Skeletal muscle tissue (tissue), 4 donors: ENCODE data around the gene YJU2. TPM values are rescaled to one million over a fixed set of nuclear protein-coding genes. Genes with fewer than 3 reads are reported as not detected.
"Not testable (repeated sequence)": the region's sequence is repeated elsewhere in the genome, so short reads cannot be mapped to it uniquely, and the experiment has no call there.

ENCODE experiments used
- H3K27ac ChIP-seq: one replicate; pipeline ENCODE4 v1.7.0; 2013; ENCODE audit warnings: mild to moderate bottlenecking, low read depth, low read length, inconsistent platforms
- H3K27me3 ChIP-seq, 3 donors: one replicate each; pipeline ENCODE4 v1.7.0; 2013; ENCODE audit warnings: low read length in 3 of 3; ENCODE audit not compliant: control insufficient read depth in 3 of 3, insufficient read depth in 3 of 3
- H3K36me3 ChIP-seq, 3 donors: one replicate each; pipeline ENCODE4 v1.7.0; 2013; ENCODE audit warnings: low read length in 3 of 3; ENCODE audit not compliant: control insufficient read depth in 3 of 3, insufficient read depth in 3 of 3
- H3K4me1 ChIP-seq, 3 donors: one replicate each; pipeline ENCODE4 v1.7.0; 2013; ENCODE audit warnings: low read length in 3 of 3, mild to moderate bottlenecking in 3 of 3; ENCODE audit not compliant: control insufficient read depth in 3 of 3, insufficient read depth in 3 of 3
- H3K4me3 ChIP-seq, 3 donors: one replicate each; pipeline ENCODE4 v1.7.0; 2013; ENCODE audit warnings: low read length in 3 of 3
- H3K9ac ChIP-seq, 3 donors: one replicate each; pipeline ENCODE4 v1.7.0; 2013; ENCODE audit warnings: low read length in 3 of 3, mild to moderate bottlenecking in 3 of 3, moderate library complexity in 2 of 3, low read depth in 1 of 3
- H3K9me3 ChIP-seq, 3 donors: one replicate each; pipeline ENCODE4 v1.7.0; 2013; ENCODE audit warnings: low read length in 3 of 3; ENCODE audit not compliant: control insufficient read depth in 3 of 3
- total RNA-seq: library from RNA; depleted of rRNA; stranded (reverse); fragments of >200 nt; gene quantifications from one replicate; pipeline ENCODE4 v1.2.3, GENCODE V29; 2014
- donor health status: Osteomylitis.

YJU2 gene
- total RNA-seq, 1 donor from 2014 or later, result 14.6 TPM

DNA sequence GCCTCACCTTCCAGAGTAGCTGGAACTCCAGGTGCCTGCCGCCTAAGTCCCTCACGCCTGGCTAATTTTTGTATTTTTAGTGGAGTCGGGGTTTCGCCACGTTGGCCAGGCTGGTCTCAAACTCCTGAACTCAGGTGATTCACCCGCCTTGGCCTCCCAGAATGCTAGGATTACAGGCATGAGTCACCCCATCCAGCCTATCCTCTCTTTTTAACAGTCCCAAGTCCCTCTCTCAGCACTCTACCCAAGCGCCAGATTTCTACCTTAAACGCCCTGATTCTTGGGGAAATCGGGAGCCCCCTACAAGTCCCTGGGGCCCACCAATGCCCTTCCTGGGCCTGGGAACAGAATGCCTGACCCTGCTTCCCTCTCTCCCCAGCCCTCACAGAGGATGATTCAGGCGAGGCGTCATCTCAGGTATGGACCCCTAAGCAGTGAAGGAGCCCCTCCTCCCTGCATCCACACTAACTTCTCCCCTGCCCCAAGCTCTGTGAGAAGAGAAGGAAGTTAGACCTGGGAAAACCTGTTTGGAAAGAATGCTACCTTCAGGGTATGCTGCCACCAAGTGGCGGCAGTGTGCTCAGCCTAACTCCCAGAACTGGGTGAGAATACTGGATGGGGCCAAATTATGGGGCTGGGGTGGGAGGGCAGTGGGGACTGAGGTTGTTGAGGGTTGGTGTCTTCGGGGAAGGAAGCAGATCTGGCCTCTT is 38.3 kb upstream of the YJU2 start:
- Histone ChIP-seq H3K9ac (no peak overlapping the region), H3K9me3 (no peaks in the 10 kb centered on the region)

DNA sequence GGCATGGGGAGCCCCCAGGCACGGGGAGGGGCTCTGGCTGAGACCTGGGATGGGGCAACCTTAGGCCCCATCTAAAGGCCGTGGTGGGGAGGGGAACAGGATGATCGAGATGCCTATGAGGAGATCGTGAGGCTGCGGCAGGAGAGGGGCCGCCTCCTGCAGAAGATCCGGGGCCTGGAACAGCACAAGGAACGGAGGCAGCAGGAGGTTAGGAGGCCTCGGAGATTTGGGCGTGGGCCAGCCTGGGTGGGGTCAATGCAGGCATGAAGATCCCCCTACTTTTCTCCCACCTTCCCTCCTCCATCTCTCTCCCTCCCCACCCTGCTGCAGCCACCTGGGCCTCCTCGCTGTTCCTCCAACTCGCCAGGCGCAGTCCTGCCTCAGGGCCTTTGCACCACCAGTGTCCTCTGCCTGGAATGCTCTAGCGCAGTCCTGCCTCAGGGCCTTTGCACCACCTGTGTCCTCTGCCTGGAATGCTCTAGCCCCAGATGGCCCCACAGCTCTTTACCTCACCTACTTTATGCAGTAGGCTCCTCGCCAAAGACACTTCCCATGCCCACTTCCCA is 36.6 kb upstream of the YJU2 start:
- Histone ChIP-seq H3K9ac (no peak overlapping the region), H3K4me3 (no peak overlapping the region), H3K9me3 (no peaks in the 10 kb centered on the region), H3K36me3 (no peaks in the 10 kb centered on the region), H3K4me1 (peaks cover 0 to under 1% (median 0%) of the 10 kb centered on the region in 3 donors), H3K27me3 (peaks cover 0 to 6% (median 3%) of the 10 kb centered on the region in 3 donors), H3K27ac (no peak overlapping the region)

More for the DNA sequence above, 38.3 kb upstream of the YJU2 start:
- Histone ChIP-seq H3K27ac (no peak overlapping the region), H3K4me3 (no peak overlapping the region), H3K4me1 (peaks cover 0 to 5% (median 3%) of the 10 kb centered on the region in 3 donors), H3K27me3 (peaks cover 0 to 6% (median 3%) of the 10 kb centered on the region in 3 donors), H3K36me3 (no peaks in the 10 kb centered on the region)

DNA sequence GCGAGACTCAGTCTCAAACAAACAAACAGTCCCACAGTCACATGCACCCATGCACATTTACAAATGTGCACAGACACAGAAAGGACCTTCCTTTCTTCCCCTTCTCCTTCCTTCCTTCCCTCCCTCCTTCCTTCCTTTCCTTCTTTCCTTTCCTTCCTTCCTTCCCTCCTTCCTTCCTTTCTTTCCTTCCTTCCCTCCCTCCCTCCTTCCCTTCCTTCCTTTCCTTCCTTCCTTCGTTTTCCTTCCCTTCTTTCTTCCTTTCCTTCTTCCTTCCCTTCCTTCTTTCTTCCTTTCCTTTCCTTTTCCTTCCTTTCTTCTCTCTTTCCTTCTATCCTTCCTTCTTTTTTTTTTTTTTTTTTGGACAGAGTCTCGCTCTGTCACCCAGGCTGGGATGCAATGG is 33.8 kb upstream of the YJU2 start:
- Histone ChIP-seq H3K9ac (no peak overlapping the region), H3K4me1 (no peaks in the 10 kb centered on the region), H3K36me3 (no peaks in the 10 kb centered on the region), H3K27me3 (peaks cover 0 to 6% (median 3%) of the 10 kb centered on the region in 3 donors), H3K9me3 (no peaks in the 10 kb centered on the region), H3K4me3 (no peak overlapping the region), H3K27ac (no peak overlapping the region)

DNA sequence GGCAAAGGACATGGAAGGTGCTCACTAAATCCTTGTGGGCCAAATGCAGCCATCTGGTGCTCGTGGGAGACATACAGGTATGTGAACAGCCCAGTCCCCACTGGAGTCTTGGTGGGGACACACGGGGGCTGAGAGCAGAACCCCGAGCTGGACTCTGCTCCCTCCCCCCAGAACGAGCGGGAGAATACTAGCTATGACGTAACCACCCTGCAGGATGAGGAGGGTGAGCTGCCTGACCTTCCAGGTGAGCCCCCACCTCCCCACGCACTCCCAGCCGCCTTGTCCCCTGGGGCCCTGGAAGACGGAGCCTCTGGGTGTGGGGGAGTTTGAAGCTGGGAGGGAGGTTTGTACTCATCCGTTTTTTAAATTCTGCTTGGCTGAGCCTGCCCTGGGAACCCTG is 31.1 kb upstream of the YJU2 start:
- no peaks in the 10 kb centered on the region for H3K9me3 ChIP-seq
- H3K27ac ChIP-seq, result no peak overlapping the region
- H3K9ac ChIP-seq, result no peak overlapping the region
- no peak overlapping the region for H3K4me3 ChIP-seq
- H3K36me3 ChIP-seq, result no peaks in the 10 kb centered on the region
- no peaks in the 10 kb centered on the region for H3K4me1 ChIP-seq
- H3K27me3 ChIP-seq, result peaks cover 0 to 17% (median 4%) of the 10 kb centered on the region in 3 donors

DNA sequence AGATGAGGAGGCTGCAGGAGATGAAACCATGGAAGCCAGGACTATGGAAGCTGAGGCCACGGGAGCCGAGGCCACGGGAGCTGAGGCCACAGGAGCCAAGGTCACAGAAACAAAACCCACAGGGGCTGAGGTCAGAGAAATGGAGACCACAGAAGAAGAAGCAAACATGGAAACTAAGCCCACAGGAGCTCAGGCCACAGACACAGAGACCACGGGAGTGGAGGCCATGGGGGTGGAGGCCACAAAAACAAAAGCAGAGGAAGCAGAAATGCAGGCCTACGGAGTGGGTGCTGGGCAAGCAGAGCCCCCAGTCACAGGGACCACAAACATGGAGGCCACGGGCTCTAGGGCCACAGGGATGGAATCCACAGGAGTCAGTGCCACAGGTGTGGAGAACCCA is 30.0 kb upstream of the YJU2 start:
- Histone ChIP-seq H3K27ac (no peak overlapping the region), H3K27me3 (peaks cover 0 to 27% (median 0%) of the 10 kb centered on the region in 3 donors), H3K9me3 (no peaks in the 10 kb centered on the region), H3K9ac (no peak overlapping the region), H3K36me3 (no peaks in the 10 kb centered on the region), H3K4me3 (no peak overlapping the region), H3K4me1 (no peaks in the 10 kb centered on the region)

- H3K9ac ChIP-seq, result no peak overlapping the region
- no peak overlapping the region for H3K27ac ChIP-seq
- peaks cover 0 to 31% (median 0%) of the 10 kb centered on the region in 3 donors for H3K27me3 ChIP-seq
- H3K4me3 ChIP-seq, result no peak overlapping the region
- H3K9me3 ChIP-seq, result no peaks in the 10 kb centered on the region
- H3K36me3 ChIP-seq, result no peaks in the 10 kb centered on the region
- no peaks in the 10 kb centered on the region for H3K4me1 ChIP-seq
Observed at GRCh38 chr19:4217429-4218264, 29.2 kb upstream of the YJU2 start.

- H3K4me3 ChIP-seq, H3K9me3 ChIP-seq, H3K9ac ChIP-seq, H3K36me3 ChIP-seq, H3K27ac ChIP-seq, H3K4me1 ChIP-seq: not testable (repeated sequence)
- peaks cover 0 to 36% (median 0%) of the 10 kb centered on the region in 3 donors for H3K27me3 ChIP-seq
Observed at GRCh38 chr19:4218523-4218922, 28.4 kb upstream of the YJU2 start.

- Histone ChIP-seq H3K9me3 (no peaks in the 10 kb centered on the region), H3K4me1 (no peaks in the 10 kb centered on the region), H3K36me3 (no peaks in the 10 kb centered on the region), H3K27me3 (peaks cover 0 to 49% (median 0%) of the 10 kb centered on the region in 3 donors), H3K27ac (no peak overlapping the region), H3K9ac (no peak overlapping the region), H3K4me3 (no peak overlapping the region)
Observed at GRCh38 chr19:4220188-4220587, 26.7 kb upstream of the YJU2 start.

GRCh38 chr19:4224470-4224869 is 22.4 kb upstream of the YJU2 start:
- Histone ChIP-seq H3K27me3 (peaks cover 14 to 62% (median 16%) of the 10 kb centered on the region in 3 donors), H3K36me3 (no peaks in the 10 kb centered on the region), H3K27ac (no peak overlapping the region), H3K9ac (no peak overlapping the region), H3K9me3 (no peaks in the 10 kb centered on the region), H3K4me1 (no peaks in the 10 kb centered on the region), H3K4me3 (no peak overlapping the region)

GRCh38 chr19:4225885-4226284 is 21.0 kb upstream of the YJU2 start:
- no peaks in the 10 kb centered on the region for H3K4me1 ChIP-seq
- peaks cover 20 to 62% (median 21%) of the 10 kb centered on the region in 3 donors for H3K27me3 ChIP-seq
- H3K27ac ChIP-seq, result no peak overlapping the region
- no peak overlapping the region for H3K9ac ChIP-seq
- H3K36me3 ChIP-seq, result no peaks in the 10 kb centered on the region
- no peaks in the 10 kb centered on the region for H3K9me3 ChIP-seq
- H3K4me3 ChIP-seq, result no peak overlapping the region
